GM12891 (cell line): ENCODE results near the gene TSSK6.
A peak's percentile ranks its signal among the peaks of the same experiment; 100 is the strongest.

Experiments used
- DNase-seq: peaks from one replicate; pipeline ENCODE4 v3.0.0; 2011; ENCODE audit warnings: low spot score; ENCODE audit not compliant: insufficient read length
- FAIRE-seq: peaks from 2 replicates; lab custom pipeline; 2011; peaks lifted over from hg19 to GRCh38; lab: Jason Lieb, UNC
- PAX5 ChIP-seq: IDR thresholded peaks from 2 replicates; pipeline ENCODE4 v1.6.1; 2011; ENCODE audit warnings: low read length, moderate library complexity, mild to moderate bottlenecking; ENCODE audit not compliant: insufficient read depth, severe bottlenecking
- POLR2A ChIP-seq: IDR thresholded peaks from 2 replicates; pipeline ENCODE4 v1.6.1; 2011; ENCODE audit warnings: low read depth, low read length, control low read depth
- POLR2AphosphoS5 ChIP-seq: IDR thresholded peaks from 2 replicates; pipeline ENCODE4 v1.6.1; 2011; ENCODE audit warnings: low read depth, low read length, control low read depth
- POU2F2 ChIP-seq: IDR thresholded peaks from 2 replicates; pipeline ENCODE4 v1.6.1; 2011; ENCODE audit warnings: low read depth, mild to moderate bottlenecking, control low read depth, low read length, moderate library complexity
- SPI1 ChIP-seq: IDR thresholded peaks from 2 replicates; pipeline ENCODE4 v1.6.1; 2011; ENCODE audit warnings: low read depth, low read length, control low read depth
- TAF1 ChIP-seq: IDR thresholded peaks from 2 replicates; pipeline ENCODE4 v1.6.1; 2011; ENCODE audit warnings: low read depth, low read length, control low read depth

The TSSK6 gene

DNA sequence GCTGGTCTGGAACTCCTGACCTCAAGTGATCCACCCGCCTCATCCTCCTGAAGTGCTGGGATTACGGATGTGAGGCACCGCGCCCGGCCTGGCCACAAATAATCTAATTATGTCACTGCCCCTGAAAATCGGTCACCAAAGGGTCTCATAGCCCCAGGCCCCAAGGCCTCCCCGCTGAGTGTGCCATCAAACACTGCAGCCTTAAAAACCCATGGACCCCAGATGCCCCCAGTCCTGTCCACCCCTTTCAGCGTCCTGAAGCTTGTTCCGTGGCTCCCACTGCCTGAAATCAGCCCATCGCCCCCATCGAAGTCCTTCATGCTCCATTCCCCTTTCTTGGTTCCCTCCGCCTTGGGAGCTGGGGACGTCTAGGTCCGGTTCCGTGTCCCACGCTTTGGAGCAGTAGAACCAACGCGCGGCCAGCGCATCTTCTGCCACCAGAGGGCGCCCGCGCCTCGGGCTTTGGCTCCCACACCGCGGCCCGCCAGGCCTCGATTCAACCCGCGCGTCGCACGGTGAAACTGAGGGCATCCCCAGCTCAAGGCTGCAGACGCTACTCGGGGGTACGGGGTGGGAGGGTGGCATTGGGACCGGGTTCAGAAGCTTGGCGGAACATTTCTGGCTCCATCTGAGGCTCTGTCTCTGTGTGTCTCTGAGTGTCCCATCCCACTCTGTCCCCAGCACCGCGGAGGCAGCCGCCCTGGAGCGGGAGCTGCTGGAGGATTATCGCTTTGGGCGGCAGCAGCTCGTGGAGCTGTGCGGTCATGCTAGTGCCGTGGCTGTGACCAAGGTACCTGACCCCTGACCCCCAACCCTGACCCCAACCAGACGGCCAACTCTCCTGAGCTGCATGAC is 16.8 kb upstream of the TSSK6 start:
- peak; percentile 87 for FAIRE-seq

DNA sequence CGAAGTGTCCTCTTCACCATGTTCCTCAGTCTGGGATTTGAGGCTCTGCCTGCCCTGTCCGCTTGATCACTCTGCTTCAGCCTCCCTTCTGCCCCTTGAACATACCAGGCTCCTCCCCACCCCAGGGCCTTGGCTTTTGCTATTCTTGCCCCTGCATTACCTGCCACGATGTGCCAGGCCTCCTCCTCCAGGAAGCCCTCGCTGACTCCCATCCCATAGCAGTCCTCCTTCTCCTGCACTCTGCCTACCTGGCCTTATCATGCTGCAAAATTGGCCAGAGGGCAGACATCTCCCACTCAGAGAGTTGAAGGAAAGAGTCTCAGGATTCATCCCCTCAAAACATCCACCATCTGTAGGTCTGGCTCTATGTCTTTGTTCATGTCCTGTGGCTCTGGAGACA is 15.5 kb upstream of the TSSK6 start:
- DNase-seq = no peak
- no peak for TF ChIP-seq TAF1
- no peak for TF ChIP-seq POLR2AphosphoS5
- no peak for TF ChIP-seq POU2F2
- no peak for TF ChIP-seq SPI1
- TF ChIP-seq POLR2A = no peak
- no peak for TF ChIP-seq PAX5
- no peak for FAIRE-seq

More for the DNA sequence above, 16.8 kb upstream of the TSSK6 start:
- peak; percentile 87 for DNase-seq
- TF ChIP-seq POLR2A = 0 out of 2 replicates have a peak, but pooled peaks have one; percentile 9
- TF ChIP-seq POLR2AphosphoS5 = no peak

DNA sequence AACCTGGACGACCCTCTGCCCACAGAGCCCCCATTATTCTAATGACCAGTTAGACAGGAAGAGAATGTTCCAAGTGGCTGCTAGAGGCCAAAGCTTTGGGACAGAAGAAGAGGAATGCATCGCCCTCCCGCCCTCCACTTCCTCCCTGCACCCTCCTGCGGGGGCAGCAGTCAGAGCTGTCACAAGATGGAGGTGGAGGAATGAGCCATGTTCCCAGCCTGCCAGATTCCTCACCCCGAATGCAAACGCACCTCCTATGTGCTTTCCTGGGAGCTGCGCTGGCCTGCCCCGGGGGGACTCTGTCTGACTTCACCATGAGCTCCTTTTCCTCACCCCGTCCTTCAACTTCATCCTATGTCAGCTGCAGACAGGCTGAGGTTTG is 15.1 kb upstream of the TSSK6 start:
- DNase-seq (no peak), FAIRE-seq (no peak)
- TF ChIP-seq POLR2A (no peak), POLR2AphosphoS5 (no peak), TAF1 (no peak), POU2F2 (no peak), SPI1 (no peak), PAX5 (no peak)

DNA sequence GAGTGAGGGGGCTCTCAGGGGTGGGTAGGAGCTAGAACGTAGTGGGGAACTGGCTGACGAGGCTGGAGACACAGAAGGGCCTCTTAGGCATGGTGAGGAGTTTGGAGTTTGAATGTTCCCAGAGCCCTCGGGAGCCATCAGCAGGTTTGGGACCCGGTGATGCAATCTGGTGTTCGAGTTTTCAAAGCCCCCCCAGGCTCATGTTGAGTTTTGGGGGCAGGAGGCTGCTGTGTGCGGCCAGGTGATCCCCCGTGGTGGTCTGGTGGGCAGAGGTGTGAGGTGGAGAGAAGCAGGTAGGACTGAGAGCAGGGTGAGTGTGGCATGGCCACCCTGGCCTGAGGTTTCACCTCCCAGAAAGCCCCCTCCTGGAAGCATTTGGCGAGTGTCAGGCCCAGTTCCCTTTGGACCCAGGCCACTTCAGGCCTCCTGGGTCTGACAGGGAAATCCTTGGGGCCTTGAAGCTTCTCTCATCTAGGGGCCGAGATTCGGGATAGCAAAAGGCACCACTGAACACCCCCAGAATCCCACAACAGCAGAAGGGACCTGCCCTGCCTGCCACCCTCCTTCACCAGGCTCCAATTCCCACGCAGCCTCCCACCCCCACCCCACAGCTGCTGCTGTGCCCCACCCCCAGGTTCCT is 14.6 kb upstream of the TSSK6 start:
- FAIRE-seq = peak; percentile 23
- DNase-seq = no peak
- TF ChIP-seq POLR2A (no peak), SPI1 (no peak), POU2F2 (no peak), TAF1 (no peak), PAX5 (no peak), POLR2AphosphoS5 (no peak; the same call in 1 of the 2 replicates)

DNA sequence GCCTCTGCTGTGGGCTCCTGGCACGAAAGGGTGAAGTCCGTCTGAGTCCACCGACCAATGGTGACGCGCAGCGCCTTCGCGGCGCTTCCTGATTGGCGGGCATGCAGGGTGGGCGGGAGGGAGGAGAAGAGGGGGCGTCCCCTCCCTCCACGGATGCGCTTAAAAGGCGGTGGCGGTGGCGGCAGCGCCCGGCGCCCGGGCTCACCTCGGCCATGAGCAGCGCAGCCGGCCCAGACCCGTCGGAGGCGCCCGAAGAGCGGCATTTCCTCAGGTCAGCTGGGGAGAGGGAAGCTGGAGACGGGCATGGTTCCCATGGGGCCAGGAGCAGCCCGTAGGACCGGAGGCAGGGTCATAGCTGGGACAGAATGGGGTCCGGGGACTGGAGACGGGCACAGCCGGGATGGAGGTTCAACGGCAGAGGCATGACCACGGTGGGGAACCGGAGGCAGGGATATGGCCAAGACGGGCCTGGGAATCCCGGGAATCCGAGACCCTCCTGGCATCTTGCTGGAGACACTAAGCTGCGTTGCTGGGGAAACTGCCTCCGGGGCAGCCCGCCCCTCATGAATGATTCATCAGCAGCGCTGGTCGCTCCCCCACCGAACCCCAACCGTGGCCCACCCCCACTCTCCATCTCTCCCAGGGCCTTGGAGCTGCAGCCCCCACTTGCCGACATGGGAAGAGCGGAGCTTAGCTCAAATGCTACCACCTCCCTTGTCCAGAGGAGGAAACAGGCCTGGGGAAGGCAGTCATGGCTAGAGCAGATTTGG is 13.6 kb upstream of the TSSK6 start, which contains the start of gene YJEFN3:
TSS of gene YJEFN3 (plus strand) at position 191 of the 770 bp plus-strand sequence. CDS start at position 213, 22 bp downstream.
- DNase-seq (no peak), FAIRE-seq (no peak)
- TF ChIP-seq POLR2A = no peak
- TF ChIP-seq POU2F2 = no peak
- TF ChIP-seq SPI1 = no peak
- no peak for TF ChIP-seq TAF1
- TF ChIP-seq POLR2AphosphoS5 = no peak
- no peak for TF ChIP-seq PAX5

DNA sequence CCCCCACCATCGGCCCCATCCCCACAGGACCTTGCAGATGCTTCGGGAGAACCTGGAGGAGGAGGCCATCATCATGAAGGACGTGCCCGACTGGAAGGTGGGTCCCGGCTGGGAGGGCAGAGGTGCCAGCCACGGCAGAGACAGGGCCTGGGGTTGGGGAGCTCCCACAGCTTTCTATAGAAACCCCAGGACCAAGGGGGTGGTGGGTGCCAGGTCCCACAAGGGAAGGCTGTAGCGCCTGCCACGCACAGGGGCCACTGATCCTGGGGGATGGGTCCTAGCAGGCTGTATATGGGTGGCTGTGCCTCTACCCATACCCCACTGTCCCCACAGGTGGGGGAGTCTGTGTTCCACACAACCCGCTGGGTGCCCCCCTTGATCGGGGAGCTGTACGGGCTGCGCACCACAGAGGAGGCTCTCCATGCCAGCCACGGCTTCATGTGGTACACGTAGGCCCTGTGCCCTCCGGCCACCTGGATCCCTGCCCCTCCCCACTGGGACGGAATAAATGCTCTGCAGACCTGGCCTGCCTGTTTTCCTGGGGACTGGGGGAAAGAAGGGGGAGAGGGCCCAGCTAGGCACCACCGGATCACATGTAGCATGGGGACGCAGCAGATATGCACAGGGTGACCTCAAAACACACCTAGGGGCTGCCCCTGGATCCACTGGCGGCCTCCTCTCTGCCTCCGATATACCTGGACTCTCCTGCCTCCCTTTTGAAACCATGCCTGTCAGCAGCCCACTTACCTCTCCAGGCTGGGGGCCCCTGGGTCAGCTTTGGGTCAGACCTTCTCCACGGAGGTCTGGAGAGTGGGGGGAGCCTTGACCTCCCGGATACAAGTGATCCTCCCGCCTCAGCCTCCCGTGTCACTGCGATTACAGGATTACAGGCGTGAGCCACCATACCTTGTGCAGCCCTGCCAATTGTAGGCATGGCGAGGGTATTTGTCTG is 12.6 kb upstream of the TSSK6 start:
- DNase-seq = no peak
- no peak for FAIRE-seq
- TF ChIP-seq TAF1 (no peak), SPI1 (no peak), POLR2A (no peak), PAX5 (no peak), POLR2AphosphoS5 (no peak), POU2F2 (no peak)

DNA sequence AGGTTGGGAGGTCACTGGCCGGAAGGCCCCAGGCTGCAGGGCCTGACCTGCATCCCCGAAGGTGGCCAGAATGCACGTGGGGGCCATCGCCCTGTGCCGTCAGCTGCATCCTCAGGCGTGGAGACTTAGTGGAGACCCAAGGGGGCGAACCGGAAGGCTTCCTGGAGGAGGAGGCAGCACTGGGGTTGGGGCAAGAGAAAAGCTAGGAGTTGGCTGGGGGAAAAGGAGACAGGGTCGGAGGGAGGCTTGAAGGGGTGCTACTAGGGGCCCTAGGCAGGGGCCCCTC is 12.0 kb upstream of the TSSK6 start:
- FAIRE-seq = no peak
- DNase-seq = no peak
- TF ChIP-seq POU2F2 = no peak
- no peak for TF ChIP-seq POLR2AphosphoS5
- no peak for TF ChIP-seq TAF1
- no peak for TF ChIP-seq SPI1
- no peak for TF ChIP-seq POLR2A
- no peak for TF ChIP-seq PAX5

DNA sequence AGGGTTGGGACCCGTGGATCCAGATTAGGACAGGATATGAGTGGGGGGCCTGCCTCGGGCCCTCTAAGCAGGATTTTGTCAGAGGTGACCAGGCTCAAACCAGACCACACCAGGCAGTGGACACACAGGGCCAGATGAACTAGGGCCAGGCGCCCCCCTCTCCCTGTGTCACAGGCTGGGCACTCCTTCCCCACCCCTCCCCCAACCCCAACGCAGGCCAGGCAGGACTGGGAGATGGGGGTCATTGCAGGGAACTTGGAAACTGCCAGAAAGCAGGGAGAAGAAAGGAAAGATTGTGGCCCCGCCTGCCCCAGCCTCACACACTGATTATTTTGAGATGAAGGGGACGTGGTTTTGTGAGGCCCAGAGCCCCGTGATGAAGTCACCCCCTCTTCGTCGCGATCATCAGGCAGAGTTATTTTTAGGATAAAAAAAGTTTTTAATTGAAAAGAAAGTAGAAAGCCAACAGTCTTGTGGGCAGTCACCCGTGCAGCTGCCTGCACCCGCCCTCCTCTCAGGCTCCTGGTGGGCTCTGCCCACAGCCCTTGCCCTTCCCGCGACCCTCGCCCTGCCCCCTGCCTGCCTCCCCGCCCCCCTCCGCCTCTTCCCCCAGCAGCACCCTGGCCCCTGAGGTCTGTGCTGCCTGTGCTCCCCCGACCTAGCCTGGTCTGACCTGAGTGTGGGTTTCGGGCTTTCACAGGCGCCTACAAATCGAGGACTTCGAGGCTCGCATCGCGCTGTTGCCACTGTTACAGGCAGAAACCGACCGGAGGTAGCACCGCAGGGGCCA is 11.4 kb upstream of the TSSK6 start:
- FAIRE-seq = no peak
- no peak for DNase-seq
- TF ChIP-seq PAX5 (no peak), POLR2A (no peak), POLR2AphosphoS5 (no peak), TAF1 (no peak), SPI1 (no peak), POU2F2 (no peak)
